Iris pigment epithelial cell (primary cell): ENCODE measurements around the gene AMOTL2.
A peak's percentile ranks its signal among the peaks of the same experiment; 100 is the strongest.

Experiments
- DNase-seq: peaks from one replicate; pipeline ENCODE4 v3.0.0-alpha.2; 2011; ENCODE audit warnings: low read depth

AMOTL2 gene

DNA sequence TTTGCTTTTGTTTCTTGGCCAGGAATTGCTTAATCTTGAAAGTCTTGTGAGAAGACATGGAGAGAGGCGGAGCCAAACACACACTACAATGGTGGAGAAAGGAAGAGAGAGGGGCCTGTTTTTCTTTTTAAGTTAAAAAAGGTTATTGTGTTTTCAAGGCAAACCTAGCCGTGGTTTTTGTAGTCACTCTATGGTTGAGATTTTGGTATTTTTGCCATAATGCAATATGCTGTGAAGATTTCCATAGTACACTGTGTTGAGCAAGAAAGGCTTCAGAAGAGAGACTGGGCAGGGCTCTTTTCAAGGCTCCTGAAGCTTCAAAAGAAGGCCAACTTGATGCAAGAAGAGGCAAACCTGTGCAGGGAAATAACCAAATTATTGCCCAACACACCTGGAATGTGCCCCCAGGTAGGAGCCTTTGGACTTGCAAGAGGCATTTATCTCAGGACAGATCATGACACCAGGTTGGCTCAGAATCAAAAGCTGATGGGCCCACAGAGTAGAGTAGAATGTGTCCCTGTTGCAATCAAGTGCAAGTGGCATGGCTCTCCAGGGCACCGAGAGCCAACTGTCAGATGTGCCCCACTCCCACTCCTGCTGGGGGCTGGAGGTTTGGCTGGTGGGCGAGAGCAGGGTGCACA, 22.1 kb downstream of the AMOTL2 start:
- no peak for DNase-seq

- no peak for DNase-seq
Measured at GRCh38 chr3:134351427-134351826, 22.8 kb downstream of the AMOTL2 start.

DNA sequence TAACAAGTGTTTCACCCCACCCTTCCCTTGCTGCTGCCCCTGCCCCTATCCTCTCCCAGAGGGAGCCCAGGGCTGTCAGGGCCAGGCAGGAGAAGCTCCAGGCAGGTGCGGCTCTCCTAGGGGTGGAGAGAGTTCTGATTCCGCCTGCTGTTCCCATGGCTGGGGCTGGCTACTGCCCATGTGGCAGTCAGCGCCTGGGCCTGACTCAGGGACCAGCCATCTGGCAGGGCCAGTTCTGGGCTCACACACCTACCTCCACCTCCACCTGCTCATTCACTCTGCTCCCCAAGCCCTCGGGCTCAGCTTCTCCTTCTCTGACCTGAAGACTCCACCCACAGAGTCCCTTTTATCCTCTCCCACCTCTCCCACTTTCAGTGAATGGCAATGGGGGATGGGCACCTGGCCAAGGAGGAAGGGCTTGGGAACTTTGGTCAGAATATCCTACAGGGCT, 23.4 kb downstream of the AMOTL2 start:
- DNase-seq = no peak

DNA sequence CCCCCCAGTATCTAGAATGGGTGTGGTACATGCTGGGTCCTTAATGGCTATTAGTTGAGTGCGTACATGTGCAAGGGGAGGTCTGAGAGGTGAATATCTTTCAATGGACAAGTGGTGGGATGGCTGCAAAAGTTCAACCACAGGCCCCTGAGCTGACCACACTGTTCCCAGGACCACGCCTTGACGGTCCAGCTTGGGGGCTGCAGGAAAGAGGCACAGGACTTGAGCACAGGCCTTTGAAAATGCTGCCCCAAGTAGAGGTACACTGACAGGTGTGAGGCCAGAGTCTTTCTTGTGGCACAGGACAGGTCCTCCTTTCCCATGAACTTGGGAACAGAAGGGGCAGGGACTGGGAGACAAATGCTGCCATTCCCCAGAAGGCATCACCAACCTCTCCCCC, 24.0 kb downstream of the AMOTL2 start:
- no peak for DNase-seq

GRCh38 chr3:134348524-134348923, 25.7 kb downstream of the AMOTL2 start:
- no peak for DNase-seq

- DNase-seq = no peak
Measured at GRCh38 chr3:134347551-134347950, 26.7 kb downstream of the AMOTL2 start.

- DNase-seq = no peak
Measured at GRCh38 chr3:134346744-134347143, 27.5 kb downstream of the AMOTL2 start.

GRCh38 chr3:134345202-134345601, 29.0 kb downstream of the AMOTL2 start:
- DNase-seq = no peak

DNA sequence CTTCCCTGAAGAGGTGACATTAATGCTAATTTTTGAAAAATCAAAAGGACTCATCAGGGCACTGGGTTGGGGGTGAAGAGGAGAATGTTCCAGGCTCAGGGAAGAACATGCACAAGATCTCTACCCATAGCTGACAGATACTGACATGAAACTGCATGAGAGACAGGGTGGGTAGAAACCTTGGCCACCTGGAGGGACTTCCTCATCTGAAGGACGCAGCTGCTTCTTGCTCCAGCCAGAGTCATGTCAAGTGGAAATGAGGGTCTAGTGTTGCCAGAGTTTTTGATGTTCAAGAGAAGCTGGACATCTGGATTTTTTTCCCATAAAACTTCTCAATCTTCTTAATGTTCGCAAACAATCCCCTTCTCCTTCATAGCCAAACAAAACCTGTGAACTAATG, 29.7 kb downstream of the AMOTL2 start:
- no peak for DNase-seq

DNA sequence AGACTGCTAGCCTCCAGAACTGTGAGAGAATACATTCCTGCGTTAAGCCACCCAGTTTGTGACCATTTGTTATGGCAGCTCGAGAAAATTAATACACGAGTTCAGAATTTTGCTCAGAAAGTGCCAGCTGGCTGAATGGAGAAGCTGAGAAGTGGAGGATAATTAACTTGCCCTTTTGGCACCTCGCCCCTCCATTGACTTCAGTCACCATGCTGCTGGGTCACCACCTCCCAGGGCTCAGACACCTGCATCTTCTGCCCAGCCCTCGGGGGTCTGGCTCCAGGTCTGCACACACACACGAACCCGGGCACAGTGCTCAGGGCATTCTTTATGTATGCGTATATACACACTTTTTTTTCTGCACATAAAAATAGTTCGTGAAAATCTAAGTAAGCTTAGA, 32.0 kb downstream of the AMOTL2 start:
- no peak for DNase-seq

GRCh38 chr3:134341389-134341788, 32.9 kb downstream of the AMOTL2 start:
- DNase-seq = no peak

GRCh38 chr3:134340982-134341365, 33.3 kb downstream of the AMOTL2 start:
- DNase-seq = no peak

DNA sequence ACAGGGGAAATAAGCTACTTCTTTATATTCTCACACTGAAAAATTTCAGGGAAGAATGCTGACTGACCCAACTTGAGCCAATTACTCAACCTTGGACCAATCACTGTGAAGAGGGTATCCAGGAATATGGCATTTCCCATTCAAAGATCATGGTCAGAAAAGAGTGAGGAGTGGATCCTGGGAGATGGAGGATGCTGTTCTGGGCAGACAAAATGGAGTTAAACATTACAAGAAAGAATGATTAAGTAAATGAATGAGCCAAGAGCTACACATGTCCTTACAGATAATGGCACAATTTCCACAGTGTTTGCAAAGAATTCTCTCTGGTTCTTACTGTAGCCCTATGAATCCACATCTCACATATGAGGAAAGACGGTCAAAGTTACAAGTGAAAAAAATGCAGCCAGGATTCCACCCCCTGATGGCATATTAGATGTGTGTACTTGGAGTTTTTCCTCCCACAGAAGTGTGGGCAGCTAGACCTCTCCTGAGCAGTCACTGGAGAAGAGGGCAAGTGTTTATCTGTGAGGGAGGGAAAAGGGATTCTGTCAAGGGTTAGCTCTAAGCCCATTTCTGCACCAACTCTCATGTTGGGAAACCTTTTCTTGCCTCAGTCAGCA, 33.8 kb downstream of the AMOTL2 start:
- DNase-seq = no peak

GRCh38 chr3:134339913-134340312, 34.3 kb downstream of the AMOTL2 start:
- no peak for DNase-seq

GRCh38 chr3:134339331-134339730, 34.9 kb downstream of the AMOTL2 start:
- DNase-seq = no peak

DNA sequence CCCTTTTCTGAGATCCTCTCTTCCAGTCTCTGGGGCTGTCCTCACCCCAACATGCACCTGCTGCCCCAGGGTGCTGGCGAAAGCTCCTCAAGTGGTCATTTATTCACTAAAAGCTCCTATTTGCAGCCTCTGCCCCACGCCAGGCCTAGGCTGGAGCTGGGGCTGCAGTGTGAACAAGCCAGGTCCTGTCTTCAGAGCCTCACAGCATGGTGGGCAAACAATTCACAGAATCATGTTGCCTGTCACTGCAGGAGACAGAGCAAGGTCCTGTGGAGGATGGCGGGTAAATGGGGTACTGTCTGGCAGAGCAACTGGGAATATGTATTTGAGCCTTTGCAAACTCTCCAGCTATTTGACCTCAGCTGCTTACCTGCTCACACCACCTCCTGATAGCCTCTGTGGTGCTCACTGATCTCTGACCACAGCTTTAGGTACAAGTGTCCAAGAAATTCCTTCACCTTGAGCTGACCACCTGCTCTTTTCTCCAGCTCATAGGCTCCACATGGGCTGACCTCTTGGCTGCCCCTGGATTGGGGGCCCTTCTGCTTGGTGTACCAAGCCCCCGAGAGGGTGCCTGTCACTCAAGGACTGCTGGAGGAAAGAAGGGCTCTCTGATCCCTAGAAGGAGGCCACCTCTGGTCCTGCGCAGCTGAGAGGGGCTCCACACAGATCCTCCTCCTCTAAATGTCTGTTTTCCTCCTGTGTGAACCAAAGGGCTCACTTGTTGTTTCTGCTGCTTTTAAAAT, 35.6 kb downstream of the AMOTL2 start:
- DNase-seq = no peak

DNA sequence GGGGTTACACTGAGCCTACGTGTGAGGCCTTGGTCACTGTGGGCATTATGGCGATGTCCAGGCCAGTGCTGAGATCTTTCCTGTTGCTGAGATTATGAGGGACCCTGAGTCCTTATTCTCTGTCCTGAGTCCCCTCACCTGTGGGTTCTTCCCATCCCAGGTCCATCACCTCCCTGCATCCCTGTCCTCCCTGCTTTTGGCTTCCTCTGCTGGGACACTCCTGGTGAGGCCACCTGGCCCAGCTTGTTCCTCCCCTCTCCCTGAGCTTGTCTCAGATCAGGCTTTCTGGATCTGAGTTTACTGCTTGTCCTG, 36.1 kb downstream of the AMOTL2 start:
- DNase-seq = no peak

- no peak for DNase-seq
Measured at GRCh38 chr3:134337511-134338200, 36.6 kb downstream of the AMOTL2 start.

DNA sequence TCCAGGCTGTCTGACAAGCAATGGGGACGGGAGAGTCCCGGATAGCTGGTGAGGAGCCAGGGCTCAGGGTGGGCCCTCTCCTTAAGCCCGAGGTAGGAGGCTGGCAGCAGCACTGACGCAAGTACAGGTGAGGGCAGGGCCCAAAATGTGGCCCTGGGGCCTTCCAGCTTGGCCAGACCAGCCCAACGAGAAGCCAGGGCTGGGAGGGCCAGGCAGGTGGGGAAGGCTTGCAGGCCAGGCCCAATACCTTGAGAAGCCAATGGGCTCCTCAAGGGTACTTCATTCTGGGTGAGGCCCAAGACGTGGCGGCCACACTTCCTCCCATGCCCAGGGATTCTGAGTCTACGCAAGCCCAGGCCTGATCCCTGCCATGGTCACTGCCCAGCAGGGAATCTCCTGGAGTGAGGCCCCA, 37.2 kb downstream of the AMOTL2 start:
- DNase-seq = no peak

DNA sequence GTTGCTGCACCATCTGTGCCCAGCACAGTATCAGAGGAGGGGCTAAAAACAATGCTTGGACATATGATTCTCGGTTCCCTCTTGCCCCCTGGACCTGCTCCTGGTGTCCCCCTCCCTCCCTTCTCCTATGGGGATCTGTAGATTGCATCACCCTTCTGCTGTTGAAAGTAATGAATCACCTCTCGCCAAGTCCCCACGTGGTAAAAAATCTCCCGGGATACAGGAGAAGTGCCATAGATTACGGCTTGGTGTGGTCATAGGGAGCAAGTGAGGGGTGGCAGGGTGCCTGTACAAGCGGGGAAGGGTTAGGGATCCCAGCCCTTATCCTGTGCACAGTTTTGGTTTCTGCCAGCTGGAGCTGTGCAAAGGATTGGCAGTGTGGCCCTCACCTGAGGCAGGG, 37.7 kb downstream of the AMOTL2 start:
- peak; percentile 85 for DNase-seq

DNA sequence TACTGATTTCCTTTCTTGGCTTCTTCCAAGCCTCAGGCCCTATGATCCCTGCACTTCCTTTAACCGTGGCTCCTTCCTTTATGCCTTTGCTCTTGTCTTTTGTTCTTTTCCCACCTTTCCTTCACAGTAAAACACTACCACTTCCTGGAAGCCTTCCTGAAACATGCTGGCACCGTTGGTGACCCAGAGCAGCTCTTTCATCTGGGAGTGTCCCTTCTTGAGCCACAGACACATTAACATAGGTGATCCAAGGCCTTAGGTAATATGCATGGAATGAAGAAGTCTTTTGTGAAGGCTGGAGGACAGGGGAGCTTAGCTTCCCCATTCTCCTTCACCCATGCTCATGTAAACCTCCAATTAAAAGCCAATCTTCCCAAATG, 39.4 kb downstream of the AMOTL2 start:
- no peak for DNase-seq

DNA sequence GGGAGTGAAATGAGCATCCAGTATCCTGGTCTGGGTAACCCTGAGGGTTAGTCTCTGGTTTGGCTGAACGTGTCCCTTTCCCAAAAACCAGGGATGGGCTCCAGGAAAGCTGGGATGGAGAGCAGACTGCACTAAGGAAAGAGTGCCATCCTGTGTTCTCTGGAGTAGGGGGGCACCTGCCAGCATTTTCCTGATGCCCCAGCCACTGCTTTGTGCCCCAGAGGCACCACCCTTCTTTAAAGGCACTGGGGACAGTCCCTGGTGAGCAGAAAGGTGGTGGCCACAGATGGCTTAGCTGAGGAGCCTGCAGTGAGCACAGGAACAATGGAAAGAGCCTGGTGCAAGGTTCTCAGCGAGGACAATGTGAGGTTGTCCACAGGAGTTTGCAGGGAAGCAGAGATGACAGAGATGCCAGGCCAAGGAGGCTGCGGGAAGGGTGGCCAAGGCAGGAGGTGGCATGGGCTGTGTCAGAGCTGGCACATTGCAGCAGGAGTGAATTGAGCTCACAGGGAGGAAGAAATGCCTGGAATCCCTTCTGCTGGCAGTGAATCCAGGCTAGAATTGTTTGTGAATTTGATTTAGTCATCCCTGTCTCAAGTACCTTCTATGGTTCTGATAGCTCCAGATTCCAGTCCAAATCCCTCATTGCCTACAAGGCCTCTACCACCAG, 39.9 kb downstream of the AMOTL2 start:
- DNase-seq = no peak
